Small intestine (tissue), 7 donors: Measurements from ENCODE around the gene THRB. TPM values are rescaled to one million over a fixed set of nuclear protein-coding genes. Genes with fewer than 3 reads are reported as not detected.

Source experiments
- DNase-seq, 2 donors: peaks; one replicate each; pipeline versions ENCODE4 v3.0.0 to v3.0.0-alpha.2; 2013
- FAIRE-seq: peaks from 2 replicates; lab custom pipeline; 2012; peaks lifted over from hg19 to GRCh38; lab: Jason Lieb, UNC
- H3K27ac ChIP-seq, 3 donors: one replicate each; pipeline ENCODE4 v1.5.1; 2013; ENCODE audit warnings: low read length in 2 of 3, mild to moderate bottlenecking in 2 of 3, control low read depth in 1 of 3, inconsistent platforms in 1 of 3, low read depth in 1 of 3, moderate library complexity in 1 of 3
- H3K27me3 ChIP-seq, 3 donors: one replicate each; pipeline ENCODE4 v1.6.1; 2013; ENCODE audit warnings: low read length in 3 of 3, inconsistent platforms in 1 of 3; ENCODE audit not compliant: control insufficient read depth in 3 of 3, insufficient read depth in 3 of 3
- H3K36me3 ChIP-seq, 3 donors: one replicate each; pipeline ENCODE4 v1.6.1; 2013; ENCODE audit warnings: low read length in 3 of 3, inconsistent platforms in 1 of 3, low read depth in 1 of 3, mild to moderate bottlenecking in 1 of 3, moderate library complexity in 1 of 3; ENCODE audit not compliant: control insufficient read depth in 3 of 3, insufficient read depth in 2 of 3
- H3K4me1 ChIP-seq, 3 donors: one replicate each; pipeline ENCODE4 v1.6.1; 2013; ENCODE audit warnings: low read length in 2 of 3, inconsistent platforms in 1 of 3, low read depth in 1 of 3, mild to moderate bottlenecking in 1 of 3, moderate library complexity in 1 of 3; ENCODE audit not compliant: control insufficient read depth in 3 of 3, insufficient read depth in 2 of 3
- H3K4me3 ChIP-seq, 3 donors: one replicate each; pipeline ENCODE4 v1.5.1; 2013; ENCODE audit warnings: low read length in 3 of 3, control low read depth in 1 of 3, inconsistent platforms in 1 of 3, low read depth in 1 of 3, mild to moderate bottlenecking in 1 of 3, moderate library complexity in 1 of 3
- H3K9me3 ChIP-seq, 2 donors: one replicate each; pipeline ENCODE4 v1.6.1; 2013; ENCODE audit warnings: low read depth in 1 of 2, low read length in 1 of 2; ENCODE audit not compliant: control insufficient read depth in 2 of 2, insufficient read depth in 1 of 2
- WGBS, 3 donors: extraction: QIAGEN DNeasy Blood & Tissue Kit; methylation state at CpG; one replicate each; pipeline ENCODE4 v1.1.7; 2013; 5-methylcytosine and 5-hydroxymethylcytosine counted together
- polyA plus RNA-seq, 4 donors: library from polyadenylated mRNA; stranded (reverse) in 3 of 4; unstranded in 1 of 4; fragments of 200-250 nt in 3 of 4; fragments of 120-200 nt in 1 of 4; gene quantifications; one replicate each; pipeline versions ENCODE4 v1.2.1 to v1.2.3, GENCODE V29; 2013
- donor health status: healthy with polysubstance abuse.
- donor health status: control.
- donor health status: control.
- donor health status: Bipolar disorder and iron deficiency.
- donor health status: healthy.

THRB gene
- polyA plus RNA-seq, 4 donors = 3.2 to 46.1 (median 4.4) TPM

GRCh38 chr3:24232784-24233183, 261.9 kb downstream of the THRB start:
- no peaks in the 10 kb centered on the region for H3K27me3 ChIP-seq
- no peaks in the 10 kb centered on the region for H3K4me1 ChIP-seq
- no peak overlapping the region for H3K4me3 ChIP-seq
- FAIRE-seq = no peak
- no peaks in the 10 kb centered on the region for H3K9me3 ChIP-seq
- 91 to 98% (median 95%) methylated on average over 1 of the region's 1 CpG for WGBS, 3 donors
- H3K36me3 ChIP-seq = peaks cover 0 to 20% (median 0%) of the 10 kb centered on the region in 3 donors
- no peak for DNase-seq
- H3K27ac ChIP-seq = no peak overlapping the region

DNA sequence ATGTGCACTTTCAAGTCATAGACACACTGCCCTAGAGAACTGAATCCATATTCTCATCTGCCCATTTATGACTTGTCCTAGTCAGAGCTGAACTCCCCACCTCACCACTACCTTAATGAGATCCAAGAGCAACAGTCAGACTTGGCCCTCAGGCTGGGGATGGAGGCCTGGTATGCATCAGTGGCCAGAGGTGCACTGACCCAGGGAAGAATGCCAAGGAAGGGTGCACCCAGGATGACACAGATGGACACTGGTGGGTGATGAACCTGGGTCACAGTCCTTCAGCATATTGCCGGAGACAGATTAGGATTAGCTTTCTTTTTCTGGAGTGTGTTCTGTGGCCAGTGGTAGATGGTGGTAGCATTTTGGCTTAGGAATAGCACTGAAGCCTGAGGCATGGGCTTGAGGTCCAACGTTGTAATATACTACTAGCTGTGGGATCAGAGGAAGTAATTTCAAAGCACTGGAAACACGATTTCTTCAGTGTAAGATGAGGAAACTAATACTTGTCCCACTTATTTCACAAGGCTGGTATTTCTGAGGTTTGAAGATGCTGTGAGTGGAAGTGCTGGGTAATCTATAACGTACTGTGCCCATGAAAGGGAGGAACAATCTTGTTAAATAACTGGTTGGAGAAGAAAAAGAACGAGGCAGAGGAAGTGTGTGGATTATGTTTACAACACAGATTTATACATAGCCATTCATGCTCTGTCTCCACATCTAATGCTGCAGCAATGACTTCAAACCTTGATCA, 265.0 kb downstream of the THRB start:
- H3K27me3 ChIP-seq = no peaks in the 10 kb centered on the region
- no peaks in the 10 kb centered on the region for H3K9me3 ChIP-seq
- H3K27ac ChIP-seq = no peak overlapping the region
- DNase-seq = no peak
- peaks cover 0 to 22% (median 0%) of the 10 kb centered on the region in 3 donors for H3K36me3 ChIP-seq
- 70 to 87% (median 71%) methylated on average over 5 of the region's 5 CpGs for WGBS, 3 donors
- no peaks in the 10 kb centered on the region for H3K4me1 ChIP-seq
- FAIRE-seq = no peak
- H3K4me3 ChIP-seq = no peak overlapping the region

DNA sequence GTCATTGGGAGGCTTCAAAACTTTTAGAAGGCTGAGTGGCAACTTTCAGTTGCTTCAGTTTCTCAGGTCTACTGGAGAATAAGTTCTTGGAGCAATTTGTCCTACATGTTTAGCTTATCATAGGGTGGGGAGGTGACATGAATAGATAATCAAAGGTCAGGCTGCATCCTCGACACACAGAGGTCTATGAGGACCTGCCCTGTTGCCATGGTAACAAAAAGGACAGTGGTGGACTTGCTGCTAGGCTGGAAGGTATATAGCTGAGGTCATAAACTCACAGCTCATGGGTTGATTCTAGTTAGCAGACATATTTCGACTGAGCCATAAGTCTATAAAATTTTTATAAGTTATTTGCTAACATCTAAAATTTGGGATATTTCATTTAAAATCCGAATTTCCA, 267.0 kb downstream of the THRB start:
- Histone ChIP-seq H3K4me3 (no peak overlapping the region), H3K27me3 (peaks cover 0 to 2% (median 0%) of the 10 kb centered on the region in 3 donors), H3K27ac (no peak overlapping the region), H3K9me3 (no peaks in the 10 kb centered on the region), H3K4me1 (no peaks in the 10 kb centered on the region), H3K36me3 (peaks cover 0 to 20% (median 0%) of the 10 kb centered on the region in 3 donors)
- DNase-seq (no peak), FAIRE-seq (no peak)
- 69 to 77% (median 71%) methylated on average over 3 of the region's 3 CpGs for WGBS, 3 donors

DNA sequence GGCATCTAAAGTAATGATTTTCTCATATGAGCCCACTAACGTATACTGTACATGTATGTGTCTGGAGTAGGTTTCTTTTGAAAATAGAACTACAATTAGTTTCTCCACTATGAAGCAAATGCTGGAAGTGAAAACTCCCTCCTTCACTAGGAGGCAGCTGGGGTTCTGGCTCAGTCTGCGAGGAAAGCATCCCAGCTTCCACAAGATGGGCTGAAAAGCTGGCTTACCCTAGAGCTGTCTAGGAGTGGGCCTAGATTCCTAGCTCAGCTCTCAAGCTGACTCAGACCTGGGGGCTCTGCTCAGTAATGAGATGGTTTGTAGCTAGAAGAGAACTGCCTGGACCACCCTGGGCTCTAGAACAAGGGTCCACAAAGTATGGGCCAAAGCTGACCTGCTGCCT, 268.3 kb downstream of the THRB start:
- DNase-seq = no peak
- no peaks in the 10 kb centered on the region for H3K4me1 ChIP-seq
- H3K36me3 ChIP-seq = peaks cover 0 to 20% (median 0%) of the 10 kb centered on the region in 3 donors
- no peak for FAIRE-seq
- H3K9me3 ChIP-seq = no peaks in the 10 kb centered on the region
- no peak overlapping the region for H3K4me3 ChIP-seq
- H3K27ac ChIP-seq = no peak overlapping the region
- WGBS, 3 donors = 79 to 99% (median 88%) methylated on average over 2 of the region's 2 CpGs
- H3K27me3 ChIP-seq = peaks cover 0 to 2% (median 0%) of the 10 kb centered on the region in 3 donors

DNA sequence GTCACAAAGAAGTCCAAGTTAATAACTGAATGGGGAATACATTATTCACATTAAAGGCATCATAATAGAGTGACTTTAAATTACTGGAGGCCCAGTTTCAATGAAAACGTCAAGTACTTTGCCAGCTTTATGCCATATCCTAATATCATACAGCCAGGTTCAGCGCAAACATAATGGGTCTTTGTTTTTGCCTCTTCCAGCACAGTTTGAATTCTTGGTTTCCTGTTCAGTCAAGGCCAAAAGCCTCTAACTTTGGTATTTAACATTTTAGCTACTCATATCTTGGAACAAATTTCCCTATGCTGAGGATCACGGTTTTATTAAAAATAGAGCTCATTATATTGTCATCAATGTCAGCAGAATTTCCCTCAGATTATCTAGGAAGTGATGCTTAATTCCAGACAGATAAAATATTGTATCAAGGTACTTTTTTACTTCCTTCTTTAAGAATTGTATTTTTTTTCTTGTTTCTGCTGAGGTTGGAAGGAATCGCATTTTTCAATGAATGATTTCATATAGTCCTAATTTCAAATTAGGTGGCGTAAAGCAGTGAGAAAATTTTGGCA, 269.2 kb downstream of the THRB start:
- 52 to 80% (median 73%) methylated on average over 5 of the region's 5 CpGs for WGBS, 3 donors
- no peak for FAIRE-seq
- DNase-seq = no peak
- peaks cover 0 to 20% (median 0%) of the 10 kb centered on the region in 3 donors for H3K36me3 ChIP-seq
- H3K4me1 ChIP-seq = no peaks in the 10 kb centered on the region
- H3K27ac ChIP-seq = no peak overlapping the region
- peaks cover 0 to 2% (median 0%) of the 10 kb centered on the region in 3 donors for H3K27me3 ChIP-seq
- no peak overlapping the region for H3K4me3 ChIP-seq
- no peaks in the 10 kb centered on the region for H3K9me3 ChIP-seq

DNA sequence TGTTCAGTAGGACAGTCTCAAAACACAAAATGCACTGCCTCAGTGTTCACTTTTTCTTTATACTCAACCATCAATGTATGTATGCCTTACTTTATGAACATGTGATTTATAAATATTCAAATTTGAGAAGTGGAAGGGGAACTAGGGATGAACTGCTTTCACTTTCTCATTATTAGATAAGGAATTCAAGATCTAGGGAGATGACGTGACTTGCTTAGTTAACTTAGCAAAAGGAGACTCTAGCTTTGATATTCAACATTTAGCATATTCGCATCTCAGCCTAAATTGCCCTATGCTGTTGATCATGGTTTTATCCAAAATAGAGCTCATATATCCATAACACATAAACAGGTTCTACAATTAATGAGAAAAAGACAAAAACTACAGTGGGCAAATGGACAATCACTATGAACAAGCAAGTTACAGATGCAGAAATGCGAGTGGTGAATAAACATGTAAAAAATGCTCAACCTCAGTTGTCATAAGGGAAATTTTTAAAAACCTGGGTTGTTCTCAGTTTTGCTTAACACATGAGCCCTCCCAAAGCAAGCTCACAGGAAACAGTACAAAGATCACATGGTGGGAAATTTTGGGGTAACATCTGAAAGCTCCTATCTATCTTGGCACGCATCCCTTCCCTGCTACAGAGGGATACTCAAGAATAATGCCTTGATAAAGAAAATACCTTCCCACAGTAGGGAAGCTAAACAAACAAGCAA, 269.8 kb downstream of the THRB start:
- Histone ChIP-seq H3K4me3 (no peak overlapping the region), H3K36me3 (peaks cover 0 to 20% (median 0%) of the 10 kb centered on the region in 3 donors), H3K4me1 (no peaks in the 10 kb centered on the region), H3K9me3 (no peaks in the 10 kb centered on the region), H3K27me3 (peaks cover 0 to 2% (median 0%) of the 10 kb centered on the region in 3 donors), H3K27ac (no peak overlapping the region)
- FAIRE-seq (no peak), DNase-seq (no peak)
- 79 to 91% (median 83%) methylated on average over 4 of the region's 4 CpGs for WGBS, 3 donors

DNA sequence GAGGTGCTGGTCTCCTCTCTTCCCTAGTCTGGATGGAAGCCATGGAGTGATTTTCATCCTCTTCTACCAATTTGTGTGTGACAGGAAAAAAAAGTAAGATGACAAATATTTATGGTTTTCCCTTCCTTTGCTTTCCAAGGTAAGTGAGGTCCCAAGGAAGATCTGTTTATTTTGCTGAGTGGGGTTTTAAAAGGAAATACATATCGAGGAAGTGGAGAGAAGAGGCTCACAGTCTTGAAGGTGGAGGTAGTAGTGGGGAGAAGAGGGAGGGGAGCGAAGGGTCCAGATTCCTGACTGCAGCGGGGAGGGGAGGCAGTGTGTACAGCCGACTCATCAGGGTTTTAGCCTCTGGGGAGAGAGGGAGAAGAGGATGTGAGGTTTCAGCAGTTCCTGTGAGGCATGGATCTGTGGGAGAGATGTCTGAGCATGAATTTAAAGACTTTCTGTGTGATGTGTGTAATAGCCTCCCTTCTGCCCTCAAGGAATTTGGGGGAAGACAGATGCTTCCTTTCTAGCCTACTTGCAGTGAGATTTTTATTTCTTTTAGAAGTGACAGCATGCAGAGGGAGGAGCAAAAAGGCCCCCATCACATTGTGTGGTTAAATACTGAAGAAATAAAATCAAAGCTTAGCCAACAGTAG, 272.4 kb downstream of the THRB start:
- no peak for DNase-seq
- Histone ChIP-seq H3K4me1 (no peaks in the 10 kb centered on the region), H3K27me3 (peaks cover 0 to 2% (median 0%) of the 10 kb centered on the region in 3 donors), H3K36me3 (peaks cover 0 to 12% (median 0%) of the 10 kb centered on the region in 3 donors), H3K4me3 (no peak overlapping the region), H3K9me3 (no peaks in the 10 kb centered on the region), H3K27ac (no peak overlapping the region)
- WGBS, 3 donors = 64 to 88% (median 71%) methylated on average over 4 of the region's 4 CpGs
- no peak for FAIRE-seq
